WTC11 (cell line): ENCODE results near the gene IRF4.

Experiments
- ATF6 ChIP-seq: sonication (generic); formaldehyde crosslinking; IDR thresholded peaks from 2 replicates; pipeline ENCODE4 v1.8.1; 2023; ENCODE audit warnings: mild to moderate bottlenecking, missing genetic modification reagents
- CTCF ChIP-seq: fragments of 200-600 bp; IDR thresholded peaks from 2 replicates; pipeline ENCODE4 v1.8.0; 2022; ENCODE audit warnings: antibody characterized with exemption
- PREB ChIP-seq: sonication (generic); formaldehyde crosslinking; IDR thresholded peaks from 2 replicates; pipeline ENCODE4 v1.8.1; 2022; ENCODE audit warnings: mild to moderate bottlenecking, missing genetic modification reagents, moderate library complexity, borderline replicate concordance

GRCh38 chr6:361411-362132, 30.0 kb upstream of the IRF4 start:
- TF ChIP-seq CTCF (no peak), PREB (CRISPR knock-in tag) (no peak), ATF6 (CRISPR knock-in tag) (no peak)
